HepG2 (cell line): ENCODE results near the gene CEP19. TPM values are rescaled to one million over a fixed set of nuclear protein-coding genes. Genes with fewer than 3 reads are reported as not detected.
A peak's percentile ranks its signal among the peaks of the same experiment; 100 is the strongest.

Experiments used
- ATF7-NPFF ChIP-seq: sonication (generic); formaldehyde crosslinking; IDR thresholded peaks from 2 replicates; pipeline ENCODE4 v1.8.1; 2023; ENCODE audit warnings: mild to moderate bottlenecking, low read depth, missing genetic modification reagents, moderate library complexity
- MXI1 ChIP-seq: IDR thresholded peaks from 3 replicates; pipeline ENCODE4 v1.6.1; 2012; ENCODE audit warnings: low read depth, low read length, inconsistent platforms, borderline replicate concordance
- SMC3 ChIP-seq: IDR thresholded peaks from 2 replicates; pipeline ENCODE4 v1.6.1; 2011; ENCODE audit warnings: low read length, improper control_type of control experiment
- polyA plus RNA-seq, 8 experiments: library from polyadenylated mRNA; depleted of rRNA in 3 of 8; stranded (reverse) in 7 of 8; unstranded in 1 of 8; fragments of >200 nt; fragmentation: Illumina TruSeq in 4 of 8; extraction: Trizol in 4 of 8; gene quantifications; 2 replicates each; pipeline versions ENCODE4 v1.2.1 to v1.2.3, GENCODE V29; 2011 to 2016; ENCODE audit warnings: low read depth in 4 of 8, missing spikeins in 1 of 8, mixed read lengths in 1 of 8; ENCODE audit not compliant: insufficient read depth in 1 of 8
- total RNA-seq, 5 experiments: library from RNA; depleted of rRNA; stranded (reverse); fragments of >200 nt; fragmentation: Illumina TruSeq; extraction: Trizol; gene quantifications; 2 replicates each; pipeline ENCODE4 v1.2.3, GENCODE V29; 2016; ENCODE audit warnings: low read depth in 1 of 5
- TF ChIP-seq, protein P1 (sequence below), 2 experiments: fragments of 450-650 bp in 1 of 2; sonication (generic) in 1 of 2; formaldehyde crosslinking in 1 of 2; IDR thresholded peaks; 2 replicates each; pipeline versions ENCODE4 v1.6.1 to v1.8.0; 2016 to 2022; ENCODE audit warnings: antibody characterized with exemption in 1 of 2, mild to moderate bottlenecking in 1 of 2, missing genetic modification reagents in 1 of 2
- TF ChIP-seq, protein P2 (sequence below): sonication (generic); formaldehyde crosslinking; IDR thresholded peaks from 2 replicates; pipeline ENCODE4 v1.4.0; 2020; ENCODE audit warnings: missing genetic modification reagents
- TF ChIP-seq, protein P3 (sequence below): IDR thresholded peaks from 2 replicates; pipeline ENCODE4 v1.6.1; 2016
- TF ChIP-seq, protein P4 (sequence below): sonication (generic); formaldehyde crosslinking; IDR thresholded peaks from 2 replicates; pipeline ENCODE4 v1.9.0; 2022; ENCODE audit warnings: missing genetic modification reagents, mild to moderate bottlenecking, borderline replicate concordance
- TF ChIP-seq, protein P5 (sequence below): IDR thresholded peaks from 2 replicates; pipeline ENCODE4 v1.6.1; 2012; ENCODE audit warnings: low read depth, low read length, improper control_type of control experiment

CEP19 gene
- total and polyA plus RNA-seq, 2 of the 13 experiments (the other 11 are each of a cell fraction or from before 2014, with no cell fraction given) = 0.48 to 1.2 TPM

DNA sequence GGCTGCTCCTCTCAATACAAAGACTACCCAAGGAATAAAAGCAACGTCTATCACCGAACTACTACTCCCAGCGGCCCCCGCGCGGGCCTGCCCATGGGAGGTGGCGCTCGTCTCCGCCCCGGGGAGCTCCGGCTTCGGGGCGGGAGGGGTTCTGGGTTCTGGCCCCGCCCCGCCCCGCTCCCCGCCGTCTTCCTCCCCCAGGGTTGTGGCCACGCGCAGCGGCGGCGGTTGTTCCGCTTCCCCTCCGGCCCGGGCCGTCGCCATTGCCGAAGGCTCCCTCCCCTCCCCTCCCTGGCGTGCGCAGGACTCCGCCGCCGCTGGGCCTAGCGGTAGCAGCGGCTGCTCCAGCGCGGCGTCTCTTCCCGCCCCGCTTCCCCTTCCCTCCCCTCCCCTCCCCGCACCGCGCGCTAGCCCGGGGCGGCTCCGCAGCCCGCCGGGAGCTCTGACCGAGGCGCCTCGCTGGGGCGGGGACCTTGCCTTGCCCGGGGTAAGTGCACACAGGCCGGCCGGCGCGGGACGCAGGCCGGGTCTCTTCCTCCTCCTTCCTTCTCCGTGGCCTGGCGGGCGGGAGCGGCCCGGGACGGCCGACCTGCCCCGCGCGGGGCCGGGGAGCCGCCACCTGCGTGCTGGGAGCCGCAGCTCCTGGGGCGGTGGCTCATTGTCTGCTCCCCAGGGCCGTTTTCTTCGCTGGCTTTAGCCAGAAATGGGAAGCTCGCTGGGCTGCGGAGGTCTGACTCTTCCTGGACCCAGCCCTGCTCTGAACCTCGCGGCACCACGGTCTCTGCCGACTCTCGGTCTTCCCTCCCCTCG lies 27.8 kb upstream of the CEP19 start, which contains the start of gene PAK2 (continued):
- TF ChIP-seq, protein P1, sequence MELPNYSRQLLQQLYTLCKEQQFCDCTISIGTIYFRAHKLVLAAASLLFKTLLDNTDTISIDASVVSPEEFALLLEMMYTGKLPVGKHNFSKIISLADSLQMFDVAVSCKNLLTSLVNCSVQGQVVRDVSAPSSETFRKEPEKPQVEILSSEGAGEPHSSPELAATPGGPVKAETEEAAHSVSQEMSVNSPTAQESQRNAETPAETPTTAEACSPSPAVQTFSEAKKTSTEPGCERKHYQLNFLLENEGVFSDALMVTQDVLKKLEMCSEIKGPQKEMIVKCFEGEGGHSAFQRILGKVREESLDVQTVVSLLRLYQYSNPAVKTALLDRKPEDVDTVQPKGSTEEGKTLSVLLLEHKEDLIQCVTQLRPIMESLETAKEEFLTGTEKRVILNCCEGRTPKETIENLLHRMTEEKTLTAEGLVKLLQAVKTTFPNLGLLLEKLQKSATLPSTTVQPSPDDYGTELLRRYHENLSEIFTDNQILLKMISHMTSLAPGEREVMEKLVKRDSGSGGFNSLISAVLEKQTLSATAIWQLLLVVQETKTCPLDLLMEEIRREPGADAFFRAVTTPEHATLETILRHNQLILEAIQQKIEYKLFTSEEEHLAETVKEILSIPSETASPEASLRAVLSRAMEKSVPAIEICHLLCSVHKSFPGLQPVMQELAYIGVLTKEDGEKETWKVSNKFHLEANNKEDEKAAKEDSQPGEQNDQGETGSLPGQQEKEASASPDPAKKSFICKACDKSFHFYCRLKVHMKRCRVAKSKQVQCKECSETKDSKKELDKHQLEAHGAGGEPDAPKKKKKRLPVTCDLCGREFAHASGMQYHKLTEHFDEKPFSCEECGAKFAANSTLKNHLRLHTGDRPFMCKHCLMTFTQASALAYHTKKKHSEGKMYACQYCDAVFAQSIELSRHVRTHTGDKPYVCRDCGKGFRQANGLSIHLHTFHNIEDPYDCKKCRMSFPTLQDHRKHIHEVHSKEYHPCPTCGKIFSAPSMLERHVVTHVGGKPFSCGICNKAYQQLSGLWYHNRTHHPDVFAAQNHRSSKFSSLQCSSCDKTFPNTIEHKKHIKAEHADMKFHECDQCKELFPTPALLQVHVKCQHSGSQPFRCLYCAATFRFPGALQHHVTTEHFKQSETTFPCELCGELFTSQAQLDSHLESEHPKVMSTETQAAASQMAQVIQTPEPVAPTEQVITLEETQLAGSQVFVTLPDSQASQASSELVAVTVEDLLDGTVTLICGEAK (IDR thresholded peaks at IDR 0.05) = no peak
- TF ChIP-seq, protein P1 (CRISPR knock-in tag; IDR thresholded peaks at IDR 0.05) = no peak; the same call in 1 of the 2 replicates
- TF ChIP-seq, protein P2, sequence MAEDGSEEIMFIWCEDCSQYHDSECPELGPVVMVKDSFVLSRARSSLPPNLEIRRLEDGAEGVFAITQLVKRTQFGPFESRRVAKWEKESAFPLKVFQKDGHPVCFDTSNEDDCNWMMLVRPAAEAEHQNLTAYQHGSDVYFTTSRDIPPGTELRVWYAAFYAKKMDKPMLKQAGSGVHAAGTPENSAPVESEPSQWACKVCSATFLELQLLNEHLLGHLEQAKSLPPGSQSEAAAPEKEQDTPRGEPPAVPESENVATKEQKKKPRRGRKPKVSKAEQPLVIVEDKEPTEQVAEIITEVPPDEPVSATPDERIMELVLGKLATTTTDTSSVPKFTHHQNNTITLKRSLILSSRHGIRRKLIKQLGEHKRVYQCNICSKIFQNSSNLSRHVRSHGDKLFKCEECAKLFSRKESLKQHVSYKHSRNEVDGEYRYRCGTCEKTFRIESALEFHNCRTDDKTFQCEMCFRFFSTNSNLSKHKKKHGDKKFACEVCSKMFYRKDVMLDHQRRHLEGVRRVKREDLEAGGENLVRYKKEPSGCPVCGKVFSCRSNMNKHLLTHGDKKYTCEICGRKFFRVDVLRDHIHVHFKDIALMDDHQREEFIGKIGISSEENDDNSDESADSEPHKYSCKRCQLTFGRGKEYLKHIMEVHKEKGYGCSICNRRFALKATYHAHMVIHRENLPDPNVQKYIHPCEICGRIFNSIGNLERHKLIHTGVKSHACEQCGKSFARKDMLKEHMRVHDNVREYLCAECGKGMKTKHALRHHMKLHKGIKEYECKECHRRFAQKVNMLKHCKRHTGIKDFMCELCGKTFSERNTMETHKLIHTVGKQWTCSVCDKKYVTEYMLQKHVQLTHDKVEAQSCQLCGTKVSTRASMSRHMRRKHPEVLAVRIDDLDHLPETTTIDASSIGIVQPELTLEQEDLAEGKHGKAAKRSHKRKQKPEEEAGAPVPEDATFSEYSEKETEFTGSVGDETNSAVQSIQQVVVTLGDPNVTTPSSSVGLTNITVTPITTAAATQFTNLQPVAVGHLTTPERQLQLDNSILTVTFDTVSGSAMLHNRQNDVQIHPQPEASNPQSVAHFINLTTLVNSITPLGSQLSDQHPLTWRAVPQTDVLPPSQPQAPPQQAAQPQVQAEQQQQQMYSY = no peak
- TF ChIP-seq, protein P3, sequence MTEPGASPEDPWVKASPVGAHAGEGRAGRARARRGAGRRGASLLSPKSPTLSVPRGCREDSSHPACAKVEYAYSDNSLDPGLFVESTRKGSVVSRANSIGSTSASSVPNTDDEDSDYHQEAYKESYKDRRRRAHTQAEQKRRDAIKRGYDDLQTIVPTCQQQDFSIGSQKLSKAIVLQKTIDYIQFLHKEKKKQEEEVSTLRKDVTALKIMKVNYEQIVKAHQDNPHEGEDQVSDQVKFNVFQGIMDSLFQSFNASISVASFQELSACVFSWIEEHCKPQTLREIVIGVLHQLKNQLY (CRISPR knock-in tag) = peak; percentile 41; the same call in 1 of the 2 replicates
- TF ChIP-seq MXI1 = no peak
- TF ChIP-seq, protein P4, sequence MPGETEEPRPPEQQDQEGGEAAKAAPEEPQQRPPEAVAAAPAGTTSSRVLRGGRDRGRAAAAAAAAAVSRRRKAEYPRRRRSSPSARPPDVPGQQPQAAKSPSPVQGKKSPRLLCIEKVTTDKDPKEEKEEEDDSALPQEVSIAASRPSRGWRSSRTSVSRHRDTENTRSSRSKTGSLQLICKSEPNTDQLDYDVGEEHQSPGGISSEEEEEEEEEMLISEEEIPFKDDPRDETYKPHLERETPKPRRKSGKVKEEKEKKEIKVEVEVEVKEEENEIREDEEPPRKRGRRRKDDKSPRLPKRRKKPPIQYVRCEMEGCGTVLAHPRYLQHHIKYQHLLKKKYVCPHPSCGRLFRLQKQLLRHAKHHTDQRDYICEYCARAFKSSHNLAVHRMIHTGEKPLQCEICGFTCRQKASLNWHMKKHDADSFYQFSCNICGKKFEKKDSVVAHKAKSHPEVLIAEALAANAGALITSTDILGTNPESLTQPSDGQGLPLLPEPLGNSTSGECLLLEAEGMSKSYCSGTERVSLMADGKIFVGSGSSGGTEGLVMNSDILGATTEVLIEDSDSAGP = peak; percentile 17; the same call in 1 of the 2 replicates
- 0 out of 2 replicates have a peak, but pooled peaks have one; percentile 24 for TF ChIP-seq ATF7-NPFF (CRISPR knock-in tag)
- TF ChIP-seq SMC3 = no peak
- TF ChIP-seq, protein P5, sequence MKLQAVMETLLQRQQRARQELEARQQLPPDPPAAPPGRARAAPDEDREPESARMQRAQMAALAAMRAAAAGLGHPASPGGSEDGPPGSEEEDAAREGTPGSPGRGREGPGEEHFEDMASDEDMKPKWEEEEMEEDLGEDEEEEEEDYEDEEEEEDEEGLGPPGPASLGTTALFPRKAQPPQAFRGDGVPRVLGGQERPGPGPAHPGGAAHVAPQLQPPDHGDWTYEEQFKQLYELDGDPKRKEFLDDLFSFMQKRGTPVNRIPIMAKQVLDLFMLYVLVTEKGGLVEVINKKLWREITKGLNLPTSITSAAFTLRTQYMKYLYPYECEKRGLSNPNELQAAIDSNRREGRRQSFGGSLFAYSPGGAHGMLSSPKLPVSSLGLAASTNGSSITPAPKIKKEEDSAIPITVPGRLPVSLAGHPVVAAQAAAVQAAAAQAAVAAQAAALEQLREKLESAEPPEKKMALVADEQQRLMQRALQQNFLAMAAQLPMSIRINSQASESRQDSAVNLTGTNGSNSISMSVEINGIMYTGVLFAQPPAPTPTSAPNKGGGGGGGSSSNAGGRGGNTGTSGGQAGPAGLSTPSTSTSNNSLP = no peak
